Measurements from ENCODE around the gene DNAH11.

DNA sequence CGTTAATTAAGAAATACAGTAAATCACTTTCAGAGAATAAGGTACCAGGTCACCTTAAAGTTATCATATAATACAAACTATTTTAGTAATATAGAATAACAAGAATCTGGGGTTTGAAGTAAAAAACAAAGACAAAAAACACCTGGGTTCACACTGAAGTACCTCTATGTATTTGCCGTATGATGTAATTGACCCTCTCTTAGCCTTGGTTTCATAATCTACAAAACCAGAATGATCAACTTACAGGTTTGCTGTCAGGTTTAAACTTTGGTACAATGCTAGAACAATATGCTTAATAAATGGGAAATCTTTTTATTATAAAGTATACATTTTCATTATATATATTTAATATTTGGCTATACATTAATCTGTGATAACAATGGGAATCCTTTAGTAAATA is 344.5 kb downstream of the DNAH11 start:
- no peak for TF ChIP-seq CTCF (IDR thresholded peaks at IDR 0.05)
- no peak for TF ChIP-seq POLR2A (IDR thresholded peaks at IDR 0.05)

Data from testis (tissue), 2 donors.